ENCODE results near the gene HS6ST1. TPM values are rescaled to one million over a fixed set of nuclear protein-coding genes. Genes with fewer than 3 reads are reported as not detected.

HS6ST1 gene
- polyA plus RNA-seq, 3 donors: 75.8 to 92.6 (median 78.8) TPM

Other genes with a start within 250 kb of the HS6ST1 start
- 10 to 100 TPM; 38.3 to 39.5 (median 39.4) TPM for gene UGGT1, start 227.7 kb downstream of the HS6ST1 start, polyA plus RNA-seq (ENCODE audit: insufficient read length in 3 of 3)